Calu3 (cell line): ENCODE results near the gene PRRT1. TPM values are rescaled to one million over a fixed set of nuclear protein-coding genes. Genes with fewer than 3 reads are reported as not detected.

Experiments
- BruUV-seq: library from RNA; stranded (reverse); fragments of 400-500 nt; replicated peaks from 2 replicates; lab custom pipeline; 2021; lab: Mats Ljungman, UMichigan
- CTCF ChIA-PET: fragments of 300-600 bp; sonication (Branson Sonifier 250); formaldehyde crosslinking; loops from one replicate; lab custom pipeline; 2022; ENCODE audit warnings: antibody characterized with exemption; lab: Charles Lee
- DNase-seq: peaks from one replicate; pipeline ENCODE4 v3.0.0; 2022
- H3K27ac Mint-ChIP-seq: one replicate; pipeline ENCODE4 v1.8.0; 2022; ENCODE audit warnings: mixed read lengths; ENCODE audit not compliant: unreplicated experiment
- H3K27me3 Mint-ChIP-seq: one replicate; pipeline ENCODE4 v1.8.0; 2022; ENCODE audit warnings: mixed read lengths; ENCODE audit not compliant: unreplicated experiment
- H3K36me3 Mint-ChIP-seq: one replicate; pipeline ENCODE4 v1.8.0; 2022; ENCODE audit warnings: mild to moderate bottlenecking, moderate library complexity, mixed read lengths; ENCODE audit not compliant: insufficient read depth, unreplicated experiment
- H3K4me1 Mint-ChIP-seq: one replicate; pipeline ENCODE4 v1.8.0; 2022; ENCODE audit warnings: mild to moderate bottlenecking, low read depth, mixed read lengths; ENCODE audit not compliant: unreplicated experiment
- H3K4me3 Mint-ChIP-seq: one replicate; pipeline ENCODE4 v1.8.0; 2022; ENCODE audit warnings: mild to moderate bottlenecking, low read depth, moderate library complexity, mixed read lengths; ENCODE audit not compliant: unreplicated experiment
- H3K9me3 Mint-ChIP-seq: one replicate; pipeline ENCODE4 v1.8.0; 2022; ENCODE audit warnings: low read depth, mixed read lengths; ENCODE audit not compliant: unreplicated experiment
- intact Hi-C: fragments of 100-400 bp; cut with micrococcal nuclease; formaldehyde crosslinking; loops from one replicate; pipeline ENCODE4 v1.10.0; 2022; ENCODE audit not compliant: unreplicated experiment
- total RNA-seq: library from RNA; stranded (reverse); gene quantifications from 2 replicates; pipeline ENCODE4 v1.2.3, GENCODE V29; 2022
- TF ChIP-seq, protein P1 (sequence below): fragments of 200-600 bp; IDR thresholded peaks from one replicate; pipeline ENCODE4 v1.8.0; 2022; ENCODE audit warnings: antibody characterized with exemption; ENCODE audit not compliant: unreplicated experiment

PRRT1 gene
- total RNA-seq, 1 experiment from 2014 or later, result 1.7 TPM

DNA sequence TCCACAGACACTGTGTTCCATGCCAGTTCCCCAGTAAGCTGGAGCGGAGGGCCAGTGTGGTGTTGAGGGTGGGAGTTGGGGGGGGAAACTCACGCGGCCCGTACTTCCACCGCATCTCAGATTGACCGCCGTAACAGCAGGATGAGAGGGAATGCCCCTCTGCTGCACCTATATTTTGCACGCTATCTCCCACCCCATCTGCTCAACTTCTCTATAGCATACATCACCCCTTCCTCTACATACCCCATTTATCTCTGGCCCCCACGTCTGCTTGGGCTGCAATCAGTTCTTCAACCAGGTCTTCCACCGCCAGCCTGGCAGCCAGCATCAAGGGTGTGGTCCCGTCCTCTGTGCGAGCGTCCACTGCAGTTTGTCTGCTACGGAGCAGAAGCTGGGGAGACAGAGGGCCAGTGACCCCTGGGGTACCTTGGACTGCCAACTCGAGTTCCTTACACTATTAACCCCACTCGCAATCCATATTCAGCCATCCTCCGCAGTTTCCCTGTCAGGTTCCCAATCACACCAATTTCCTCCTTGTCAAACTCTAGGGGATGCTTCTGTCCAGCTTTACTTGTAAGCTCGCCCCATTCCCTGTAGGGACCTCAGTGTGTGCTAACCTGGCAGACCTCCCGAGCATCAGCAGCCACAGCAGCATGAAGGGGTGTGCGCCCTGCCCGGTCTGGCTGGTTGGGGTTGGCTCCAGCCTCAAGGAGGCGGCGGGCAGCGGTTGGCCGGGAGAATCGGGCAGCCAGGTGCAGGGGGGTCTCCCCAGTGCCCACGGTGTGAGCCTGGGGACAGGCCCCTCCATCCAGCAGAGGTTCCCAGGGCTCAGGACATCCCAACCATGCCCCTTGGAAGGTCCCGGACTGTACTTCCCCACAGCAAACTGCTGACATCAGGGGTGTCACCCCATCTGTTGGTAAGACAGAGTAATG lies 45.2 kb upstream of the PRRT1 start:
- TF ChIP-seq, protein P1, sequence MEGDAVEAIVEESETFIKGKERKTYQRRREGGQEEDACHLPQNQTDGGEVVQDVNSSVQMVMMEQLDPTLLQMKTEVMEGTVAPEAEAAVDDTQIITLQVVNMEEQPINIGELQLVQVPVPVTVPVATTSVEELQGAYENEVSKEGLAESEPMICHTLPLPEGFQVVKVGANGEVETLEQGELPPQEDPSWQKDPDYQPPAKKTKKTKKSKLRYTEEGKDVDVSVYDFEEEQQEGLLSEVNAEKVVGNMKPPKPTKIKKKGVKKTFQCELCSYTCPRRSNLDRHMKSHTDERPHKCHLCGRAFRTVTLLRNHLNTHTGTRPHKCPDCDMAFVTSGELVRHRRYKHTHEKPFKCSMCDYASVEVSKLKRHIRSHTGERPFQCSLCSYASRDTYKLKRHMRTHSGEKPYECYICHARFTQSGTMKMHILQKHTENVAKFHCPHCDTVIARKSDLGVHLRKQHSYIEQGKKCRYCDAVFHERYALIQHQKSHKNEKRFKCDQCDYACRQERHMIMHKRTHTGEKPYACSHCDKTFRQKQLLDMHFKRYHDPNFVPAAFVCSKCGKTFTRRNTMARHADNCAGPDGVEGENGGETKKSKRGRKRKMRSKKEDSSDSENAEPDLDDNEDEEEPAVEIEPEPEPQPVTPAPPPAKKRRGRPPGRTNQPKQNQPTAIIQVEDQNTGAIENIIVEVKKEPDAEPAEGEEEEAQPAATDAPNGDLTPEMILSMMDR, result peak; percentile 10
- Mint-ChIP-seq H3K9me3 (no peaks in the 10 kb centered on the region), H3K27ac (peak overlapping the region; percentile 99), H3K27me3 (peaks cover 19% of the 10 kb centered on the region), H3K4me1 (peaks cover 26% of the 10 kb centered on the region), H3K4me3 (peak overlapping the region; percentile 95), H3K36me3 (peaks cover 44% of the 10 kb centered on the region)
- intact Hi-C loops, result loop anchor here (10.0 kb wide), 1 partner anchor 252 kb away; the partner anchor contains the start of gene CFB
- CTCF ChIA-PET, result interaction anchor here (0.6 to 3.9 kb wide), 7 partner anchors 20 to 598 kb away, joined by 3 to 32 read pairs (median 5); partner anchors contain the start of gene AGPAT1
- DNase-seq, result peak; percentile 50
- no TSS peak for BruUV-seq

DNA sequence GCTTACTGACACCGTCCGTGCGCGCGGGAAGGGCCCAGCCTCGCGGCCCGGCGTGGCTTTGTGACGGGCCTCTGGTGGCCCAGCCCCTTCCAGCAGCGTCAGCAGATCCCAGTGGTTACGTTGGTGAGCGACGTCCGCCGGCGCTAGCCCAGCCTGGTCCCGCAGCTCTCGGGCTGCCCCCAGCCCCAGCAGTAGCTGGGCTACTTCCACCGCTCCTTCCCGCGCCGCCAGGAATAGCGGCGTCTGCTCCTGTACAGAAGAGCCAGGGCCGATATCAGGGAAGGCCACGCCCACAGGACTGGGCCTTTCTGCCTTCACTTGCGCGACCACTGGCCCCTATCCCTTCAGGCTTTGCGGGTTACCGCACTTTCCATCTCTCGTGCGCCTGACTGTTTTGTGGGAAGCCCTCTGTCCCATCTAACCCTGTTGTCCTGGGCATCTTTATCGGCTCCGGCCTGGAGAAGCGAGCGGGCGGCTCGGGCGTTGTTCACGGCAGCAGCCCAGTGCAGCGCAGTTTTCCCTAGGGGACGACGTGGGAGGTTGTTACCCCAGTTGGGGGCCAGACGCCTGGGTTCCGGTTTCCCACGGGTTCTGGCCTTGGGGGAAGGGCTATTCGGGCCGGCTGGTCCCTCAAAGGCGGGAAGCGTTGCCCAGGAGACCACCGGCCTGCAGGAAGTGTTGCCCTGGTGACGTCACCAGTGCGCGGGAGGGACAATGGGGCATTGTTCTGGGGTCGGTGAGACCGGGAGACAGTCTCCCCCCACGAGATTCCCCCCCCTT lies 44.4 kb upstream of the PRRT1 start:
- Mint-ChIP-seq H3K4me3 (peak overlapping the region; percentile 95), H3K9me3 (no peaks in the 10 kb centered on the region), H3K27me3 (peaks cover 13% of the 10 kb centered on the region), H3K36me3 (peaks cover 51% of the 10 kb centered on the region), H3K27ac (peak overlapping the region; percentile 99), H3K4me1 (peaks cover 26% of the 10 kb centered on the region)
- DNase-seq, result peak; percentile 99
- TF ChIP-seq, protein P1, result no peak
- intact Hi-C loops, result loop anchor here (10.0 kb wide), 1 partner anchor 251 kb away; the partner anchor contains the start of gene CFB
- TSS peak; percentile 98 for BruUV-seq
- CTCF ChIA-PET, result interaction anchor here (0.5 to 3.9 kb wide), 28 partner anchors 9 to 1314 kb away, joined by 3 to 32 read pairs (median 4); partner anchors contain the start of genes AGPAT1, ATF6B, FKBPL and LY6G5C

DNA sequence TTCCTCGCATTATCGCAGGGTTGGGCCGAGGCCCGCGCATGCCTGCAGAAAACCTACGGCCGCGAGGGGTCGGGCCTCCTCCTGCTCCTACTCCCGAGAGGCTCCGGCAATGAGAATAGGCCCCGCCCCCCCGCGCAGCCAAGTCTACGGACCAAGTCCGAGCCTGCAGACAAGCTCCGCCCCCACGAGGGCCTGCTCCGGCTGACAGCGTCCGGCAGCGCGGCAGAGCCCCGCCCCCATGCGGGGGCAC lies 43.8 kb upstream of the PRRT1 start:
- CTCF ChIA-PET, result interaction anchor here (0.5 to 3.9 kb wide), 25 partner anchors 9 to 1313 kb away, joined by 3 to 32 read pairs (median 4); partner anchors contain the start of genes AGPAT1, ATF6B and FKBPL
- Mint-ChIP-seq H3K27me3 (peaks cover 8% of the 10 kb centered on the region), H3K9me3 (no peaks in the 10 kb centered on the region), H3K27ac (peak overlapping the region; percentile 99), H3K4me1 (peaks cover 26% of the 10 kb centered on the region), H3K36me3 (peaks cover 51% of the 10 kb centered on the region), H3K4me3 (peak overlapping the region; percentile 95)
- no TSS peak for BruUV-seq
- intact Hi-C loops, result loop anchor here (10.0 kb wide), 1 partner anchor 251 kb away; the partner anchor contains the start of gene CFB
- TF ChIP-seq, protein P1, result peak; percentile 45
- DNase-seq, result peak; percentile 100
